Measurements from ENCODE around the gene NLRC5. TPM values are rescaled to one million over a fixed set of nuclear protein-coding genes. Genes with fewer than 3 reads are reported as not detected.

Gene NLRC5
- total RNA-seq, 1 experiment from 2014 or later: 2.4 TPM

- Histone ChIP-seq H4K5ac (ENCODE audit: insufficient read length, low read depth, low read length) (no peak overlapping the region), H2BK12ac (ENCODE audit: insufficient read length, low read depth, low read length) (no peak overlapping the region), H3K79me2 (ENCODE audit: insufficient read depth, low read length) (no peaks in the 10 kb centered on the region), H3K4me1 (ENCODE audit: insufficient read depth, low read length) (no peaks in the 10 kb centered on the region), H3K27me3 (ENCODE audit: insufficient read depth, low read length) (no peaks in the 10 kb centered on the region), H3K14ac (ENCODE audit: insufficient read depth, low read length) (no peak overlapping the region), H3K9ac (ENCODE audit: extremely low read depth, insufficient read length, low read length) (no peak overlapping the region), H3K23me2 (ENCODE audit: insufficient read length, low read depth, low read length, poor library complexity, severe bottlenecking) (no peaks in the 10 kb centered on the region), H3K4me2 (ENCODE audit: insufficient read depth, insufficient read length, low read length) (no peak overlapping the region), H3K79me1 (ENCODE audit: insufficient read depth, low read depth, low read length, poor library complexity, severe bottlenecking) (no peaks in the 10 kb centered on the region), H3K56ac (ENCODE audit: insufficient read length, low read depth, low read length) (no peak overlapping the region), H2BK15ac (ENCODE audit: low read depth, low read length) (no peak overlapping the region), H2AK5ac (ENCODE audit: insufficient read length, low read length) (no peak overlapping the region), H4K91ac (ENCODE audit: insufficient read length, low read depth, low read length) (no peak overlapping the region), H3K4ac (ENCODE audit: low read depth, low read length) (no peak overlapping the region), H3K23ac (ENCODE audit: insufficient read length, low read depth, low read length) (no peak overlapping the region), H2BK20ac (ENCODE audit: low read depth, low read length, poor library complexity, severe bottlenecking) (no peak overlapping the region), H3T11ph (ENCODE audit: low read length) (no peak overlapping the region), H2BK120ac (ENCODE audit: low read depth, low read length, poor library complexity, severe bottlenecking) (no peak overlapping the region), H3K27ac (ENCODE audit: insufficient read length, low read depth, low read length) (no peak overlapping the region), H2BK5ac (ENCODE audit: insufficient read length, low read length) (no peak overlapping the region), H2AFZ (ENCODE audit: low read length) (no peak overlapping the region), H3K18ac (ENCODE audit: insufficient read length, low read depth, low read length) (no peak overlapping the region), H3K9me3 (ENCODE audit: control insufficient read depth, low read depth, low read length) (no peaks in the 10 kb centered on the region), H4K8ac (replicated peaks; ENCODE audit: insufficient read length, low read depth, low read length) (no peak overlapping the region), H4K20me1 (ENCODE audit: control insufficient read depth, insufficient read depth, insufficient read length) (no peaks in the 10 kb centered on the region)
- peaks cover 6% of the 10 kb centered on the region for H3K27me3 Mint-ChIP-seq (ENCODE audit: low read depth)
- no peak overlapping the region for H3K27ac Mint-ChIP-seq
- no CpG with 5 or more reads among the region's 9 CpGs for WGBS (ENCODE audit: extremely low coverage, insufficient read length, low lambda C conversion rate)
- no peak overlapping the region for H3K4me3 Mint-ChIP-seq
- H3K4me1 Mint-ChIP-seq: no peaks in the 10 kb centered on the region
- no peak for DNase-seq
- peaks cover 0 to 2% of the 10 kb centered on the region in 2 experiments; a peak in 2 of 5 replicates for H3K9me3 Mint-ChIP-seq
- H3K36me3 Mint-ChIP-seq (ENCODE audit: insufficient read depth in 1 of 3, low read depth in 3 of 3): no peaks in the 10 kb centered on the region
- no peak for TF ChIP-seq CTCF (conservative IDR thresholded peaks at IDR 0.05)
Observed at GRCh38 chr16:56974549-56975300, 14.6 kb upstream of the NLRC5 start.

All from H9 (cell line).